GM18861 (cell line): ENCODE data around the gene CCDC160.
"Not testable (repeated sequence)": the region's sequence is repeated elsewhere in the genome, so short reads cannot be mapped to it uniquely, and the experiment has no call there.

Experiments used
- ATAC-seq: cut with Tn5 transposase; IDR thresholded peaks from one replicate; pipeline ENCODE4 v1.9.1; 2021; ENCODE audit not compliant: unreplicated experiment

Gene CCDC160

DNA sequence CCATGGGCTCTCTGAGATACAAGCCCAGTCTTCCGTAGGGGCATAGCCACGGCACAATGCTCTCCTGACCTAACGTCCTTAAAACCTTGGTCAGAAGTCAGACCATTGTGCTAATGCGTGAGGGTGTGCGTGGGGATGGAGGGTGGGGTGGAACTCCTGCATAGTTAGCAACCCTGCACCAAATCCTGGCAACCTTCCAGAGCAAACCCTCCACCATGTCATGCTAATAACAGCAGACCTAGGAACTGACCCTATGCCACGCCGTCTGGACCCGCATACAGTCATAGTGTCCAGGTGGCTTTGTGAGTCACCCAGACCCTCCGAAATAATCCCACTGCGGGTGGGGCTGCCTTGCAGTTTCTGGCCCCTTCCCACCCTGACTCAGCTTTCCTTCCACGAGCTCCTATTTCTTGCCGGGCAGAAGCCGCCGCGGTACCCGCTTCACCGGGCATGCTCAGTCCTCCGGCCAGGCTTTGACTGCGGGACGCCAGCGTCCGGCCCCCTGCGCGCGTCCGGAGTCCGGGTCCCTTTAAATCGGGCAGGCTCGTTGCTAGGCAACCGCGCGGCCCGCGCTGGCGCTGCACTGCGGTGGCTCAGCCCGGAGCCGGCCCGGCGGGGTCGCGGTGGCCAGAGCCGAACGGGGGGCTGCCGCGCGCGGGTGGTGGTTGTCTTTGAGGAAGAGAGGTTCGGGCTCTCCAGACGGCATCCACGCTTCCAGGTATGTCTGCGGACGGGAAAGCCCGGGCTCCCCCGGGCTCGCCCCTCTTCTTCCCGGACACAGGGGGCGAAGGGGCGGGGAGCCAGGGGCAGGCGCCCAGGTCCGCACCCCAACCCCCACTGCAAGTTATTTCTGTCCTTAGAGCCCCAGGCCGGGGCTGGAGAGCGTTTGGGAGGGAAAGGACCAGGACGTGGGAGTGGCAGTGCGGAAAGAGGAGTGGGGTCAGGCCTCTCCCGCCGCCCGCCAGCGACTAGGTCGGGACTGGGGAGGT is at the start of gene CCDC160:
CCDC160 (plus strand) TSS at position 557 of the 989 bp plus-strand sequence. CDS start 7,619 bp downstream, outside the sequence.
- ATAC-seq = no peak

- ATAC-seq = no peak
These were observed 45.7 kb upstream of the CCDC160 start for GRCh38 chrX:134191281-134191680.

DNA sequence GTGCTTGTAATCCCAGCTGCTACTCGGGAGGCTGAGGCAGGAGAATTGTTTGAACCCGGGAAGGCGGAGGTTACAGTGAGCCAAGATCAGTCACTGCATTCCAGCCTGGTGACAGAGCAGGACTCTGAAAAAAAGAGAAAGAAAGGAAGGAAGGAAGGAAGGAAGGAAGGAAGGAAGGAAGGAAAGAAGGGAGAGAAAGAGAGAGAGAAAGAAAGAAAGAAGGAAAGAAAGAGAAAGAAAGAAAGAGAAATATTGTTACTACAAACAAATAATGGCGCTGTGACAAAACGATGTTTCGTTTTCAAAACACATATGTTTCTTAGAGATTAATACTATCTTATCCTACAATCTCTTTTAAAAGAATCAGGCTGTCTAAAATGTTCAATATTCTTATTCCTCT is 42.1 kb upstream of the CCDC160 start:
- no peak for ATAC-seq

- no peak for ATAC-seq
These were observed 34.4 kb upstream of the CCDC160 start for GRCh38 chrX:134202561-134202960.

DNA sequence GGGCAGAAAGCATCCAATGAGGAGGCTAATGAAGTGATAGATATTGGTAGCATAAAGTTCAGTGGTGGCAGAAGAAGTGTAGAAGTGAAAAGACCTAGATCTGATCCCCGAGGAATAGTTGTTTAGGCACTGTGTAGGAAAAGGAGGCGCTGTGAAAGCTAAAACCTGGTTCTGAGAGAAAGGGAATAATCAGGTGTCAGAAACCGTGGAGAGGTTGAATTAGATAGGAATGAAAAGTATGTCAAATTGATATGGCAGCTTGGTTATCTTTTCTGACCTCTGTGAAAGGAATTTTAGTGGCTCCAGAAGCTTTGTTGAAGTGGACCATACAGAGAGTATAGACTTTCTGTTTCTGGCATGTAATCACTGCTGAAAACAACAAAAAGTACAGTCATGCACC is 30.8 kb upstream of the CCDC160 start:
- ATAC-seq = no peak

DNA sequence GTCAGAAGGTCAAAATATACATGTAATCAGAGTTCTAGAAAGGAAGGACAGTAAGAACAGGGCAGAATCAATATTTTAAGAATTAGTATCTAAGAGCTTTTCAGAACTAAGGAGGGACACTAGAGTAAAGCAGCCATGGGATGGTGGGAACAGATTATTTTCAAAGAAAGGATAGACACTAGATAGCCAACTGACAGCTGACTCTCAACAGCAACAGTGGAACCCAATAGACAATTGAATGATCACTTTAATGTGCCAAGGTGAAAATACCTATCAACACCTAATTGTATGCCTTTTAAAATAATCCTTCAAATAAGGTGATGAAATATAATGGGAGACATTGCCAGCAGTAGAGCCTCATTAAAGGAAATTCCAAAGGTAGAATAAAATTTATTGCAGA is 26.5 kb upstream of the CCDC160 start:
- ATAC-seq = no peak

- no peak for ATAC-seq
These were observed 1.7 kb upstream of the CCDC160 start for GRCh38 chrX:134235236-134235635.

GRCh38 chrX:134238144-134238543 is 1.2 kb downstream of the CCDC160 start:
- not testable (repeated sequence) for ATAC-seq

GRCh38 chrX:134239016-134239415 is 2.0 kb downstream of the CCDC160 start:
- no peak for ATAC-seq

DNA sequence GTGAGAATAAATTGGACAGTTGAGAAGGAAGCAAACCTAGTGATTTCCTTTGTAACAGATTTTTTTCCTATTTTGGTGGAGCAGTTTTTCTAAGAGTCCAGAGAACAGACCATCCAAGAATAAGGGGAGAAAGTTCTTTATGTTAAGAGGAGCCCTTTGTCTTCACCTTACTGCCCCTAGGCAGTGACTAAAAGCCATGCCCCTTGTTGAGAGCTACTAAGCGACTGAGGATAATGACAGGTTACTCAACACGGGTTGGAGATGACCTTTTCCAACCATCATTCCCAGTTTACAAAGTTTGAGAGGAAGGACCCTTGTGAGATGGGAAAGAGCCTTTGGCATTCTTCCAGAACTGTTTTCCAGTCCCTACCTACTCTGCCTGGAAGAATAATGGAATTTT is 3.2 kb downstream of the CCDC160 start:
- no peak for ATAC-seq

GRCh38 chrX:134241960-134242619 is 5.1 kb downstream of the CCDC160 start:
- no peak for ATAC-seq

DNA sequence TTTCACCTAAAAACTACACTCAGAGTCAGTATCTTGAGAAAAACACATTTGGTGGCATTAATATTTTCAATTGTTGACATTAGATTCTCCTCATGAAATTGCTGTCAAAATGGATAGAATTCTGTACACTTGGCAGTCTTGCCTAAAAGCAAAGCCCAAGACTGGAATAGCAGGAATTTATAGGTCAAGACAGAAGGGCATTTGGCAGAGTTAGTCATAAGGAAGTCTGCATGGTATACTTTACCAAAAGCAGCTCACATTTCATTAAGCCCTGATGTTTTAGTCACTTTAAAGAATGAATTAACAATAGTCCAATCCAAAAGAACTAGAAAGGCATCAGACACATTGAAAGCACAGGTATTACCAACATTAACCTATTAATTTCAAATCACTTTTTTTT is 7.1 kb downstream of the CCDC160 start:
- ATAC-seq = no peak

DNA sequence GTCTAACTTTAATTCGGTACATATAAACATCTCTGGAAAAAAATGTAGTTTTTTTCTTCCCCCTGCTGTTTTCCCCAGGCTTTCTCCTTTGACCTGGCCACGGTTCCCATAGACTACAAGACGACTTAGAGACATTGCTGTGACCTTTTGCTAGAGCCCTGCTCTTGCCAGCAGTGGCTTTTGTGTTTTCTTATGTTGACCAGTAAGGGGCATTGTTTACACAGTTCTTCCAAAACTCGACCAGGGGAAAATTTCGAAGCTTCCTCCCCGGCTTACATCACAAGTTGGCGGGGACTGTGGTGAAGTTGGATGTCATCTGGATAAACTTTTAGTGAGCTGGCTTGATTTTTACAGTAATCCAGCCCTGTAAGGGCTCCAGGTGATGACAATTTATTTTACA is 9.3 kb downstream of the CCDC160 start:
- ATAC-seq = no peak

DNA sequence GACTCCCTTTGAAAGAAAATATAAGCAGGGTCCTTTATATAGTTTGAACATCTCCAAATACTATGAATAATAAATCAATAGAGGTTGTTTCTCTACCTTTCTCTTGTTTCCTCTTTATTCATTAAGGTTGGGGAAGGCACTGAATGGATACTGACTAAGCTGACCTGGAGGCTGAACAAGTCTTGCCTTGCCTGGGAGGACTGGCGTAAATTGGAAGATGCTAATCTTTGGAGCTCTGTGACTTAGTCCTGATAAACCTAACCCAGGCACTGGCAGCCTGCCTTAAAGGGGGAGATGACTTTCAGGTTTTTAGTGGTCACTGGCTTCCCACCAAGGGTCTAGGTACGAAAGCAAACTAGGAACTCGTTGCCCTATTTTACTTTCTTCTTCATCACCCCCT is 10.5 kb downstream of the CCDC160 start:
- ATAC-seq = no peak

GRCh38 chrX:134249241-134249640 is 12.3 kb downstream of the CCDC160 start:
- ATAC-seq = no peak

- no peak for ATAC-seq
These were observed 14.3 kb downstream of the CCDC160 start for GRCh38 chrX:134251241-134251640.

DNA sequence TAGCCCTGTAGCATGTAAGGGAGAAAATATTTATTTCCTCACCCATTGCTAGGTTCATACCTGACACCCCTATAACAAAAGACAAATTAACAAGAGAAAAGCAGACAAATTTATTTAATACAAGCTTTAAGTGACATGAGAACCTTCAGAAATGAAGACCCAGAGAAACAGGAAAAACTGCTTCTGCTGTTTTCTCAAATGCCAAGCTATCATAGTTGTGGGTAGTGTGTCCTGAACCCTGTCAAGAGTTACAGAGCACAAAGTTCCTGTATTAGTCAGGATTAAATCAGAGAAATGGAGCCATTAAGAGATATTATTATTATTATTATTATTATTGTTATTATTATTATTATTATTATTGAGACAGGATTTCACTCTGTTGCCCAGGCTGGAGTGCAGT is 17.5 kb downstream of the CCDC160 start:
- no peak for ATAC-seq

GRCh38 chrX:134255555-134255954 is 18.6 kb downstream of the CCDC160 start:
- no peak for ATAC-seq

DNA sequence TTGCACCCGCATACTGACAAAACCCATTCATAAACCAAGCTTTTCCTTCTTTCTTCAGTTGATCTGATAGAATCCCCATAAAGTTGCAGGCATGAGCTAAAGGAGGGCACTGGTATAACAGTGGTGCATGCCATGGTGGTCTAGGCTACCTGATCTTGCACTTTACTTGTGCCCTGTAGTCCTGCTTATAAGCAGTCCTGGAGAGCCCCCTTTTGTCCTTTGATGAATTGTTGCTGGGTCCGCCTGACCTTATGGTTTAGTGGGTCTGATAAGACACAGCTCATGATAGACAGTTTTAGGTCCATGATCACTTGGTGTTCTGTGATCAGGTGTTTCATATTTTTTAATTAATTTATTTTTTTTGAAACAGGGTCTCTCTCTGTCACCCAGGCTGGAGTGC is 19.7 kb downstream of the CCDC160 start:
- ATAC-seq = no peak

GRCh38 chrX:134258202-134258601 is 21.2 kb downstream of the CCDC160 start:
- no peak for ATAC-seq

DNA sequence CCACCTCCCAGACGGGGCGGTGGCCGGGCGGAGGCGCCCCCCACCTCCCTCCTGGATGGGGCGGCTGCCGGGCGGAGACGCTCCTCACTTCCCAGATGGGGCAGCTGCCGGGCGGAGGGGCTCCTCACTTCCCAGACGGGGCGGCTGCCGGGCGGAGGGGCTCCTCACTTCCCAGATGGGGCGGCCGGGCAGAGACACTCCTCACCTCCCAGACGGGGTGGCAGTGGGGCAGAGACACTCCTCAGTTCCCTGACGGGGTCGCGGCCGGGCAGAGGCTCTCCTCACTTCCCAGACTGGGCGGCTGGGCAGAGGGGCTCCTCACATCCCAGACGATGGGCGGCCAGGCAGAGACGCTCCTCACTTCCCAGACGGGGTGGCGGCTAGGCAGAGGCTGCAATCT is 49.0 kb downstream of the CCDC160 start:
- ATAC-seq = not testable (repeated sequence)

DNA sequence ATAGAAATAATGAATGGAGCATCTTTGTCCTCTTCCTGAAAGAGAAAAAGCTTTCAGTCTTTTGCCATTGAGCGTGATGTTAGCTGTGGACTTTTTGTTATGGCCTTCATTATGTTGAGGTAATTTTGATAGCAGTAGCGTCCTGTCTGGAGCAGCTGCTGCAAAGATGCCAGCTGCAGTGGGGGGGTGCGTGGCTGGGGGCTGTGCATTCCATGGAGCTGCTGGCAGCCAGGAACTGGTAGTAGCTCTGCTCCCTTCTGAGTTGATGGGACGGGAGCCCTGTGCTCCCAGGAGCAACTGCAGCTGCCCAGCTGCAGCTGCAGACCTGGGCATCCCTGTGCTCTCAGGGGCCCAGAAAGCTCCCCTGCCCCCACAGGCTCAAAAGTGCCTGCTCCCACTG is 50.4 kb downstream of the CCDC160 start:
- ATAC-seq = no peak
